22Rv1 (cell line): ENCODE measurements around the gene AKR7A2.

Experiments
- CTCF ChIP-seq: fragments of 450-650 bp; IDR thresholded peaks from 2 replicates; pipeline ENCODE4 v1.5.1; 2017; ENCODE audit warnings: mild to moderate bottlenecking
- ZFX ChIP-seq: fragments of 450-650 bp; IDR thresholded peaks from 2 replicates; pipeline ENCODE4 v1.6.1; 2017; ENCODE audit warnings: antibody characterized with exemption, borderline replicate concordance

- TF ChIP-seq CTCF, result no peak
- TF ChIP-seq ZFX, result no peak
Observed at GRCh38 chr1:19345391-19345790, 33.4 kb upstream of the AKR7A2 start.
